Heart left ventricle (tissue), 16 donors: ENCODE measurements around the gene FAM124A. TPM values are rescaled to one million over a fixed set of nuclear protein-coding genes. Genes with fewer than 3 reads are reported as not detected.

Experiments
- ATAC-seq, 4 donors: fragments of 200-7000 bp; cut with Tn5 transposase; one replicate each; pipeline ENCODE4 v1.9.1; 2020 to 2022; ENCODE audit warnings: moderate library complexity in 4 of 4, mild to moderate bottlenecking in 3 of 4, moderate number of reproducible peaks in 1 of 4
- DNase-seq, 5 donors: peaks; one replicate each; pipeline ENCODE4 v3.0.0-alpha.2; 2020
- H3K27ac ChIP-seq, 12 donors: fragments of 200-600 bp; sonication (generic) in 4 of 12; one replicate each; pipeline versions ENCODE4 v1.5.0 to v1.8.0; 2016 to 2022; ENCODE audit warnings: mild to moderate bottlenecking in 2 of 12
- H3K27me3 ChIP-seq, 9 donors: fragments of 200-600 bp; sonication (generic) in 2 of 9; one replicate each; pipeline versions ENCODE4 v1.5.1 to v1.8.0; 2016 to 2022; ENCODE audit warnings: mild to moderate bottlenecking in 3 of 9
- H3K36me3 ChIP-seq, 9 donors: fragments of 200-600 bp; sonication (generic) in 2 of 9; one replicate each; pipeline versions ENCODE4 v1.5.0 to v1.8.0; 2018 to 2022; ENCODE audit warnings: mild to moderate bottlenecking in 2 of 9
- H3K4me1 ChIP-seq, 12 donors: fragments of 200-600 bp; sonication (generic) in 4 of 12; one replicate each; pipeline versions ENCODE4 v1.5.0 to v1.8.0; 2016 to 2022; ENCODE audit warnings: mild to moderate bottlenecking in 3 of 12
- H3K4me3 ChIP-seq, 12 donors: fragments of 200-600 bp; sonication (generic) in 4 of 12; one replicate each; pipeline versions ENCODE4 v1.5.0 to v1.8.0; 2017 to 2022; ENCODE audit warnings: mild to moderate bottlenecking in 9 of 12, moderate library complexity in 4 of 12
- H3K9me3 ChIP-seq, 12 donors: fragments of 200-600 bp; sonication (generic) in 4 of 12; one replicate each; pipeline versions ENCODE4 v1.5.0 to v1.8.0; 2016 to 2022; ENCODE audit warnings: mild to moderate bottlenecking in 1 of 12
- POLR2A ChIP-seq, 2 donors: fragments of 450-650 bp; IDR thresholded peaks; one replicate each; pipeline ENCODE4 v1.6.1; 2017; ENCODE audit warnings: antibody characterized with exemption in 2 of 2, mild to moderate bottlenecking in 2 of 2, moderate library complexity in 2 of 2
- WGBS, 4 donors: extraction: QIAGEN DNeasy Blood & Tissue Kit in 2 of 4; methylation state at CpG; one replicate each; pipeline versions ENCODE4 v1.1.5 to v1.1.7; 2013 to 2018; 5-methylcytosine and 5-hydroxymethylcytosine counted together
- intact Hi-C, 10 donors: fragments of 100-400 bp; cut with DNase I; formaldehyde crosslinking; loops; one replicate each; pipeline versions ENCODE4 v1.11.1 to v1.14.2; 2022
- polyA plus RNA-seq, 2 donors: library from polyadenylated mRNA; stranded (reverse); fragments of 200-250 nt; gene quantifications; one replicate each; pipeline ENCODE4 v1.2.3, GENCODE V29; 2013
- total RNA-seq, 9 donors: library from RNA; depleted of rRNA in 2 of 9; stranded (reverse); fragments of >200 nt in 2 of 9; fragmentation: NEBNext Ultra II Directional in 3 of 9; extraction: Animal tissue kit (Norgen Biotek cat#: 25700) in 3 of 9; gene quantifications; one replicate each; pipeline versions ENCODE4 v1.1.0 to v1.2.4, GENCODE V29; 2016 to 2023
- TF ChIP-seq, protein P1 (sequence below), 12 donors: fragments of 200-600 bp; sonication (generic) in 4 of 12; IDR thresholded peaks; one replicate each; pipeline versions ENCODE4 v1.5.0 to v1.8.0; 2018 to 2022; ENCODE audit warnings: antibody characterized with exemption in 12 of 12, mild to moderate bottlenecking in 5 of 12
- donor health status: ischemic (EF 13 %, LVEDD 7.1; RV severe dilation, severe dysfunction).
- donor health status: healthy with polysubstance abuse.
- donor health status: DM: no; HTN: yes; CAD: no.
- donor health status: DM: no; HTN: no; CAD: no.
- donor health status: ischemic (EF 25% LVEDD 6.9; RV normal size, moderate dysfunction).
- donor health status: ischemic (EF 25% LVEDD 5.7; RV mildly dilated, moderate dysfunction).
- donor health status: healthy.
- donor health status: DM: yes; HTN: yes; CAD: no.
- donor health status: ischemic (EF 35%, LVEDD 5.7; RV mildly dilated, moderate dysfunction).
- donor health status: nonischemic (EF 11% LVEDD 7.7; RV severe dilation, severe dysfunction).
- donor health status: DM: yes; HTN: yes; CAD: no.
- donor health status: PGD.
- donor health status: ischemic (EF 29% LVEDD 5.4; RV normal size, mild dysfunction).
- donor health status: nonischemic (EF 23%, LVEDD 6.1; RV moderate dilation, normal function).

The FAM124A gene
- total and polyA plus RNA-seq, 11 donors: 4.1 to 16.8 (median 6.9) TPM

DNA sequence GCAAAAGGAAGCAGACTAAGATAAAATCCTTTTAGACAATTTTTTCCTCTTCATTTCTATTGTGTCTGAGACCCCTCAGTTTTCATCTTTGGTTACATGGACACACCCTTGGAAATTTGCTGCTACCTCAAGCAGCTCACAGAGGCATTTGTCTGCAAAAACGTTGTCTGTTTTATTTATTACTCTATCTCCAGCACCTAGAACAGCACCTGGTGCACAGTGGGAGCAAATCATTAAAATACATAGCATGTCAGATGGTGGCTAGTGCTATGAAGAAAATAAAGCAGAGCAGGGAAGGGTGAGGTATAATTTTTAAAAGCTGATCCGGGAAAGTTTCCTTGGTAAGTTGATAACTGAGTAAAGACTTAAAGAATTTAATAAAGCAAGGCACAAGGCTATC lies 14.3 kb upstream of the FAM124A start:
- WGBS, 4 donors: 53 to 64% (median 57%) methylated on average over 2 of the region's 2 CpGs

DNA sequence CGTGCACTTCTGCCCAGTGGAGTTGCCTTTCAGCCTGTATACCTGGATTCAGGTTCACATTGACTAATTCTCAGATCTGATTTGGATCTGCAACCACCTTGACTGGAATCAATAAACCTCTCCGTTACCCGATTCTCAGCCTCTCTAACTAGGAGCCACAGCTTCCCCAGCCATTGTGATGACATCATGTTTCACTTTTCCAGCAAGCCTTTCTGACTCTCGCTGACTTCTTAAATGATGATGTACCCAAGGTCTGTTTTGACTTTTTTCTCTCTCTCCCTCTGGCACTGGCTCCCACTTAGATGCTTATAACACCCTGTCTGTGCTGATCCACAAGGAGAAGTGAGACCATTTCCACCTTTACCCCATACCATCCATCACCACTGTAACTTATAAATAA lies 13.5 kb upstream of the FAM124A start:
- H3K27me3 ChIP-seq: peaks cover 0 to 27% (median 3%) of the 10 kb centered on the region in 9 donors

More for the DNA sequence above, 14.3 kb upstream of the FAM124A start:
- intact Hi-C loops: loop anchor here in 1 of 10 donors (2.0 kb wide), 1 partner anchor 33 kb away; no protein-coding TSS in a partner anchor
- H3K4me1 ChIP-seq: no peaks in the 10 kb centered on the region
- H3K9me3 ChIP-seq: no peaks in the 10 kb centered on the region
- H3K4me3 ChIP-seq: no peak overlapping the region
- no peak for DNase-seq
- ATAC-seq: no peak
- no peak overlapping the region for H3K27ac ChIP-seq
- no peaks in the 10 kb centered on the region for H3K36me3 ChIP-seq
- TF ChIP-seq POLR2A (IDR thresholded peaks at IDR 0.05): no peak
- TF ChIP-seq, protein P1, sequence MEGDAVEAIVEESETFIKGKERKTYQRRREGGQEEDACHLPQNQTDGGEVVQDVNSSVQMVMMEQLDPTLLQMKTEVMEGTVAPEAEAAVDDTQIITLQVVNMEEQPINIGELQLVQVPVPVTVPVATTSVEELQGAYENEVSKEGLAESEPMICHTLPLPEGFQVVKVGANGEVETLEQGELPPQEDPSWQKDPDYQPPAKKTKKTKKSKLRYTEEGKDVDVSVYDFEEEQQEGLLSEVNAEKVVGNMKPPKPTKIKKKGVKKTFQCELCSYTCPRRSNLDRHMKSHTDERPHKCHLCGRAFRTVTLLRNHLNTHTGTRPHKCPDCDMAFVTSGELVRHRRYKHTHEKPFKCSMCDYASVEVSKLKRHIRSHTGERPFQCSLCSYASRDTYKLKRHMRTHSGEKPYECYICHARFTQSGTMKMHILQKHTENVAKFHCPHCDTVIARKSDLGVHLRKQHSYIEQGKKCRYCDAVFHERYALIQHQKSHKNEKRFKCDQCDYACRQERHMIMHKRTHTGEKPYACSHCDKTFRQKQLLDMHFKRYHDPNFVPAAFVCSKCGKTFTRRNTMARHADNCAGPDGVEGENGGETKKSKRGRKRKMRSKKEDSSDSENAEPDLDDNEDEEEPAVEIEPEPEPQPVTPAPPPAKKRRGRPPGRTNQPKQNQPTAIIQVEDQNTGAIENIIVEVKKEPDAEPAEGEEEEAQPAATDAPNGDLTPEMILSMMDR (IDR thresholded peaks at IDR 0.05): no peak
- H3K27me3 ChIP-seq: peaks cover 0 to 27% (median 3%) of the 10 kb centered on the region in 9 donors

DNA sequence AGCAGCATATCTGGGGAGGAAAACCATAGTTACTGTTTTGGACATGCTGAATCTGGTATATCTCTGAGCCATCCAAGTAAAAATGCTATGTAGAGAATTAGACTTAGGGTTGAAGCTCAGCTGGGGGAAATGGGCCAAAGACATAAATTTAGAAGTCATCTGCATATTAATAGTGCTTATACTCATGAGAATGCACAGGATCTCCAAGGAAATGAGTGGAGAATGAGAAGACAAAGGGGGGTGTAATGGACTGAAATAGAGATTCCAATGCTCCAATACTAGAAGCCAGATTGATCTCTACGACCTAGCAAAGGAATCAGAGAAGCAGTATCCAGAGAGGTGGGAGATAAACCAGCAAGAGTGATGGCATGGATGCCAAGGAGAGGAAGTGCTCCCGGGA lies 10.3 kb upstream of the FAM124A start:
- no peak overlapping the region for H3K27ac ChIP-seq
- ATAC-seq: no peak
- intact Hi-C loops: no loop called here
- DNase-seq: no peak
- H3K36me3 ChIP-seq: no peaks in the 10 kb centered on the region
- peaks cover 0 to 24% (median 3%) of the 10 kb centered on the region in 9 donors for H3K27me3 ChIP-seq
- no peaks in the 10 kb centered on the region for H3K9me3 ChIP-seq
- H3K4me1 ChIP-seq: no peaks in the 10 kb centered on the region
- TF ChIP-seq, protein P1 (IDR thresholded peaks at IDR 0.05): no peak
- TF ChIP-seq POLR2A (IDR thresholded peaks at IDR 0.05): no peak
- 54 to 61% (median 60%) methylated on average over 2 of the region's 2 CpGs for whole genome bisulfite sequencing, 4 donors
- no peak overlapping the region for H3K4me3 ChIP-seq

More for the DNA sequence above, 13.5 kb upstream of the FAM124A start:
- no peaks in the 10 kb centered on the region for H3K4me1 ChIP-seq
- H3K4me3 ChIP-seq: no peak overlapping the region
- TF ChIP-seq POLR2A (IDR thresholded peaks at IDR 0.05): no peak
- TF ChIP-seq, protein P1 (IDR thresholded peaks at IDR 0.05): no peak
- H3K36me3 ChIP-seq: no peaks in the 10 kb centered on the region
- intact Hi-C loops: no loop called here
- ATAC-seq (no peak), DNase-seq (no peak)
- H3K27ac ChIP-seq: no peak overlapping the region
- 77 to 92% (median 79%) methylated on average over 4 of the region's 4 CpGs for WGBS, 4 donors
- no peaks in the 10 kb centered on the region for H3K9me3 ChIP-seq

DNA sequence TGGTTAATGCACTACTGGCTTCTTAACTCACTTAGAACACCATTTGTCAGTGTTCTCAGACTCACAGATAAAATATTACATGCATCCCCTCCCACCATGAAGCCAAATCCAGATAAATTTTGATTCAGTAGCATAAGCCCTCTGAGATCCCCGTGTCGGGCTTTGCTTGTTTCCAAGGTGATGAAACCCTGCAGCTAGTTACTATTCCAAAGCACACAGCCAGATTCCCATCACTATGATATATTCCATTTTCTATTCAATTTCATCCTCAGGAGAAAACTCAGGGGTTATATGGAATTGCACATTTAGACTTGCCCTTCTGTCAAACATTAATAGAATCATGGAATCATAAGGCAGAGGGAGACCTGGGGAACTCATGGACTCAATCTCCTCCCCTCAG lies 9.4 kb upstream of the FAM124A start:
- no peak overlapping the region for H3K4me3 ChIP-seq
- ATAC-seq (no peak), DNase-seq (no peak)
- H3K9me3 ChIP-seq: no peaks in the 10 kb centered on the region
- WGBS, 4 donors: 66 to 79% (median 71%) methylated on average over 2 of the region's 2 CpGs
- H3K36me3 ChIP-seq: no peaks in the 10 kb centered on the region
- no peaks in the 10 kb centered on the region for H3K4me1 ChIP-seq
- H3K27me3 ChIP-seq: peaks cover 0 to 24% (median 3%) of the 10 kb centered on the region in 9 donors
- H3K27ac ChIP-seq: no peak overlapping the region
- TF ChIP-seq, protein P1 (IDR thresholded peaks at IDR 0.05): no peak
- no peak for TF ChIP-seq POLR2A (IDR thresholded peaks at IDR 0.05)
- intact Hi-C loops: no loop called here
